Measurements from ENCODE around the gene ENTPD1.

The ENTPD1 gene

GRCh38 chr10:95831076-95831475 lies 75.1 kb downstream of the ENTPD1 start:
- DNase-seq (ENCODE audit: low spot score), result no peak

DNA sequence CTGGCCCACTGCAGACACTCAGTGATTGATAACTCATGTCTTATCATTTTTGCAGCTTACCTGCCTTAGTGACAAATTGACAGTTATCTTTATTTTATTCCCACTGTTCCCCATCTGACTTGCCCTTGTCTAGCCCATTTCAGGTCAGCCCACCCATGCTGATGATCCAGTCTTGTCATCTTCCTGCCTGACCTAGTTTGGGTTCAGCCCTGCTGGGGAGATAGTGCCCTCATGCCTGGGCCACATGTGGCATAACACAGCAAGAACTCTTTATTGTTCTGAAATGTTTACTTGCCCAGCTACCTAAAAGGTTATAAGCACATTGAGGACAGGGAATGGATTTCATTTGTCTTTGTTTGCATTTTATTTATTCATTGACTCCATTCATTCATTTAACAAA lies 75.6 kb downstream of the ENTPD1 start:
- DNase-seq (ENCODE audit: low spot score), result no peak

- DNase-seq (ENCODE audit: low spot score), result no peak
Measured at GRCh38 chr10:95832216-95833041, 76.5 kb downstream of the ENTPD1 start.

DNA sequence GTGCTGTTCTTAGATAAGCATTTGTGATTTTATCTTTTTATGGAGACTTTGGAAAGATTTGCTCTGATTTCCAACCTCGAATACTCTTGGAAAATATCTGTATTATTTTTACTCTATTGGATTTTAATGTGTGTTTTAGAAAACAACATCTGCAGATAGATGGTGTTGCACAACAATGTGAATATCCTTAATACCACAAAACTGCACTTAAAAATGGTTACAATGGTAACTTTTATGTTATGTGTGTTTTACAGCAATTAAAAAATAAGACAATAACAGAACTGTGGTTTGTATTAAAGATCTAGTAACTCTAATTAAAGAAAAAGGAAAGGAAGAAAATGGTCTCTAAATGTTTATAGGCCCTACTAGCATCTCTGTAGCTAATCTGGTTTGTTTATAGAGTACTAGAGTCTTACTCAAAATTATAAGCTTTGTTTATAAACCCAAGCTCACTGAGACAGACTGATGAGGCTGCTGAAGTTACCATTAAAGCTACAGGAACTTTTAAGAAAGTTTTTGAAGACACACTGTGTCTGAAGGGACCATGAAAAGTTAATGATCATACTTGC lies 77.2 kb downstream of the ENTPD1 start:
- DNase-seq (ENCODE audit: low spot score), result no peak

DNA sequence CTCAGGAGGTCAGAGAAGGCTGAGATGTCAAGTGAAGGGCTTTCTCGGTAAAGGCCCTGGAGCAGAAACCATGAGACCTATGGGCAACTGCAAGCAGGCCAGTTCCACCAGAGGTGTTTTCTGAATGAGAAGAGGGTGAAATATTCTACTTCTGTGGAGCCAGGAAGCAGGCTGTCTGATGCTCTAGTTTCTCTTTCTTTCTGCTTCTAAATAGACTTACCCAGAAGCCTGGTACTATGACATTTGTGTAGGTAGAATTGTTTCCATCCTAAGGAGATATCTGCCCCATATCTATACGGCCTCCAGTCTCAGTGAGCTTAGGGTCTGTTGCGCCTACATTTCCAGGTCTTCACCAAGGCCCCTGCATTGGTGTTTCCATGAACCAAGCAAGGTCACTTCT lies 78.4 kb downstream of the ENTPD1 start:
- no peak for DNase-seq (ENCODE audit: low spot score)

- DNase-seq (ENCODE audit: low spot score), result no peak
Measured at GRCh38 chr10:95835149-95835860, 79.3 kb downstream of the ENTPD1 start.

DNA sequence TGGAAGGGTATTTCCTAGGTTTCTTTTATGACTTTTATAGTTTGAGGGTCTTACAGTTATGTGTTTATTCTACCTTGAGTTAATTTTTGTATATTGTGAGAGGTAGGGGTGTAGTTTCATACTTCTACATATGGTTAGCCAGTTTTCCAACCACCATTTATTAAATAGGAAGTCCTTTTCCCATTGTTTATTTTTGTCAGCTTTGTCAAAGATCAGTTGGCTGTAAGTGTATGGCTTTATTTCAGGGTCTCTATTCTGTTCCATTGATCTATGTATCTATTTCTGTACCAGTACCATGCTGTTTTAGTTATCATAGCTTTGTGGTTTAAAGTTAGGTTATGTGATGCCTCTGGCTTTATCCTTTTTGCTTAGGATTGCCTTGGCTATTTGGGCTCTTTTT lies 79.9 kb downstream of the ENTPD1 start:
- no peak for DNase-seq (ENCODE audit: low spot score)

DNA sequence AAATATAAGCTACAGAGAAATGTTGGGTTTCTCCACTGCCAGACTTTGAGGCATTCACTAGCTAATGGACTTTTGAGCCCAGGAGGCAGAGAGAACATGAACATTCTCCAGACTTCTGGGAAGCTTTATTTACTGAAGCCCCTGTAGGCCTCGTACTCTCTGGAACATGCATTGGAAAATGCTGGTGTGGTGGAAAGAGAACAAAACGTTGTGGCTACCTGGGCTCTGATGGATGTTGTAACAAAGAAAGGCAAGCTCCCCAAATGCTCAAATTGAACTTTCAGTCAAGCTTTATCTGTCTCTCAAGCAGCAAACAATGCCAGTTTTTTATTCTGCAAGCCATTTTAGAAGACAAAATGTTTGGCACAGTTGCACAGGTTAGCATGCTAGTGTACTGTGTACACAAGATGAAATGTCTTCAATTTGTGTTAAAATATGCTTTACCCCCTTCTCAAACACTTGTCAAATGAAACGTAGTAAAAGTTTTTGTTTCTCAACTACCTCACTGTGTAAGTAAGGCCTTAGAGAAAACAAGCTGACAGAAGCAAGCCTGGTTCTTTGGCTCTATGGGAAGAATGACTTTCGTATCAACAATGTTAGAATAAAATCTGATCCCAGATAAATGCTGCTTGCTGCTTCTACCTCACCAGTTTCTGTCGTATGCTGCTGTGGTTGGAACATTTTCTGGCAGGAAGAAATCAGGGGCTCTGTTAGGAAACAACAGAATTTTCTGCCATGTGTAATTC lies 80.8 kb downstream of the ENTPD1 start:
- no peak for DNase-seq (ENCODE audit: low spot score)

GRCh38 chr10:95837356-95837776 lies 81.4 kb downstream of the ENTPD1 start:
- no peak for DNase-seq (ENCODE audit: low spot score)

GRCh38 chr10:95837783-95838182 lies 81.8 kb downstream of the ENTPD1 start:
- DNase-seq (ENCODE audit: low spot score), result no peak

DNA sequence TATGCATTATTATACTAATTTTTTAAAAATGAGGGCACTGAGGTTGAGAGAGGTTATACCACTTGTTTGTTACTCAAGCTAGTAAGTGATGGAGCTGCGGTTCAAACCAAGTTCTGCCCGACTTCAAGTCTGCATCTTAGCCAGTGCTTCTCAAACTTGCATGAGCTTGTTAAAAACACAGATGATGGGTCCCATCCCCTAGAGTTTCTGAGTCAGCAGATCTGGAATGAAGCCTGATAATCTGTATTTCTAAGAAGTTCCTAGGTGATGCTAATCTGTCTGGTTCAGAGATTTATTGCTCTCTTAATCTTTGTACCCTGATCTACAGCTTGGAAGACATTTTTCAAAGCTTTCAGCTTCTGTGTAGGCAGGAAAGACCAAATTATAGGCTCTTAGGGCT lies 84.2 kb downstream of the ENTPD1 start:
- DNase-seq (ENCODE audit: low spot score), result no peak

DNA sequence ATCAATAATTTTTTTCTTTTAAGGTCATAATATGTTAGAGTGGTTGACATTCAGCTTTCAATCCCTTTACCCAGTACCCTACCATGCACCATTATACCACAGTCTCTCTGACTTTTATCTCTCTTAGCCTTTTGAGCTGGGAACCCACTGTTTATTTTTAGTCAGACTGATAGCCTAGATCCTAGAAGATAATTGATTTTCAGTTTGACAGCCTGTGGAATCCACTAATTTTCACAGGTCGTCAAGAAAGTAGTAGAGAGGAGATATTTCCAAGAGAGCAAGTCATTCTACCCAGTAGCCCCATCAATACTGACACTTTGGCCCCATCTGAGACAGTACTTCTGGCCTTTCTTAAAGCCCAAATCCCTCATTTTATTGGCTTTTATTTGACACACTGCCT lies 84.7 kb downstream of the ENTPD1 start:
- no peak for DNase-seq (ENCODE audit: low spot score)

DNA sequence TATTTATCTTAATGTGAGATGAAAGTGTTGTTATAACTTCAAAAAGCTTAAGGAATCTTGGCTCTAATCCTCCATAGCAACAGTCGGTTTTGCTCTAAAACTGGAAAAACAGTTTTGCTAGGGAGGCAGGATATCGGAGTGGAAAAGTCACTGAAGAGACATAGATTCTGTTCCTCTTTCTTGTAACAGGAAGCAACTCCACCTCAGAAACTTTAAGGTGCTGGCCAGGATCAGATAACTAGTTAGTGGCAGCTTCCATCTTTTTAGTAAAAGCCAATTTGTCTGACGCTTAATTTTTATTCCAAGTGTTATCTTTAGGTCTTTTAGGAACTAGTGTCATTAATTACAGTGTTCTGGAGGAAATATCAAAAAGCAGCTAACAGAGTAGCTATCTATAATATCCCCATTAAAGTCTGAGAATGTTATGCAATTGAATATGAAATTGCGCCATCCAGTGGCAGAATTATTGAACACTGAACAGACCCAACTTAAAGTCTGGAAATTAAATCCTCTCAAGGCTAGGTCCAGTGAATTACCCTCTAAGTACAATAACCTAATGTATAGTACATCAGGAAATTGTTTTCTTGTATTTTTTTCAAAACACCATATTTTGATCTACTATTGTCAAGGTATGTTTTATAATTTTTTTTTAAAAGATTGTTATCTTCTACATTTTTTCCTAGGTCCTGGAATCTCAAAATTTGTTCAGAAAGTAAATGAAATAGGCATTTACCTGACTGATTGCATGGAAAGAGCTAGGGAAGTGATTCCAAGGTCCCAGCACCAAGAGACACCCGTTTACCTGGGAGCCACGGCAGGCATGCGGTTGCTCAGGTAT lies 85.9 kb downstream of the ENTPD1 start:
- peak; percentile 40 for DNase-seq (ENCODE audit: low spot score)

- DNase-seq (ENCODE audit: low spot score), result no peak
Measured at GRCh38 chr10:95845411-95845810, 89.4 kb downstream of the ENTPD1 start.

DNA sequence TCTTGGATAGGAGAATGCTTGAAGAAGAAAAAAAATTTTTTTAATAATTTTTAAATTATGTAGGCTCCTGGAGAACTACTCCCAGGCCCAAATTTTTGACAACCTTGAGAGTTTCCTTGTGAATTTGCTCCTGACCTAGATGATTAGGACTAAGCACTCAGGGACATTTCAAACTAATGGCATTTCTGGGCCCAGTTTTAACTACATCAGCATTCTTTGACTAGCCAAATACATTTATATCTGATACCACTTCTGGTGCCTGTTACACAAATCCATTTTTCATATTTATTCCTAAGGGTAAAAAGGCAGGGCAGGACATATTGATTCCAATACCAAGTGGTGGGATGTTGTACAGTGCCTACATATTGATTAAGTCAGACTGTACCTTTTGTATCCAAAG lies 91.0 kb downstream of the ENTPD1 start:
- no peak for DNase-seq (ENCODE audit: low spot score)

DNA sequence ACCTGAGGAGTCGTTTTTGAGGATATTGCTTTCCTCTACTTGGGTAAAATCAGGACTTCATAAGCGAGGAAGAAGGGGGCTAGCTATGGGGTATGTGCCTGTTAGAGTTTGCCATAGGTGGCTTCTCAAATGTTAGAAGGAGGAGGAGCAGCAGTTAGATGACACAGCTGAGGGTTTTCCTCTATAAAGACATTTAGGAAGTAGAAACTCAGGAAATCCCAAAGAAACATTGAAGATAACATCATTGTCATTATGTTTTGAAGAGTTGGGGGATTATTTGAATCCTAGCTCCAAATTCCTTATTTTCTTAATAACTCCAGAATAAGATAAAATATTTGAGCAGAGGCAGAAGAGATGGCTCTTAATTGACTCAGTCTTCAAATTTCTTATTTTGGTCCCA lies 92.9 kb downstream of the ENTPD1 start:
- DNase-seq (ENCODE audit: low spot score), result no peak

DNA sequence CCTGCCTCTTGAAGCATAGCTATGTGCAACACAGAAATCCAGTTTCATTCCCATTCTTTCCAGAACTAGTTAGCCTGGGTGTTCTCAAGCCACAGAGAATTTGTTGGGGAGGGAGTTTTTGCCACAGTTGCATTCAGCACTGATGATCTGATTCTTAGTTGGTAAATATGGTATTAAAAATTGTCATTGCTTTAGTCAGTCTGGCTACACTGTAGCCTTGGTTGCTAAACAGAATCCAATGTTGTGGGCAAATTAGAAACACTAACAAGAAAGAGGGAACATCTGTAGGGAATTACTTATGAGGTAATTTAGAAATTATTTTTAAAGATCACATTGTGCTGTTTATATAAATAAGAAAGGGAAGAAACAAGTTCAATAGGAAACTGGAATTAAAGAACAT lies 94.8 kb downstream of the ENTPD1 start:
- DNase-seq (ENCODE audit: low spot score), result no peak

DNA sequence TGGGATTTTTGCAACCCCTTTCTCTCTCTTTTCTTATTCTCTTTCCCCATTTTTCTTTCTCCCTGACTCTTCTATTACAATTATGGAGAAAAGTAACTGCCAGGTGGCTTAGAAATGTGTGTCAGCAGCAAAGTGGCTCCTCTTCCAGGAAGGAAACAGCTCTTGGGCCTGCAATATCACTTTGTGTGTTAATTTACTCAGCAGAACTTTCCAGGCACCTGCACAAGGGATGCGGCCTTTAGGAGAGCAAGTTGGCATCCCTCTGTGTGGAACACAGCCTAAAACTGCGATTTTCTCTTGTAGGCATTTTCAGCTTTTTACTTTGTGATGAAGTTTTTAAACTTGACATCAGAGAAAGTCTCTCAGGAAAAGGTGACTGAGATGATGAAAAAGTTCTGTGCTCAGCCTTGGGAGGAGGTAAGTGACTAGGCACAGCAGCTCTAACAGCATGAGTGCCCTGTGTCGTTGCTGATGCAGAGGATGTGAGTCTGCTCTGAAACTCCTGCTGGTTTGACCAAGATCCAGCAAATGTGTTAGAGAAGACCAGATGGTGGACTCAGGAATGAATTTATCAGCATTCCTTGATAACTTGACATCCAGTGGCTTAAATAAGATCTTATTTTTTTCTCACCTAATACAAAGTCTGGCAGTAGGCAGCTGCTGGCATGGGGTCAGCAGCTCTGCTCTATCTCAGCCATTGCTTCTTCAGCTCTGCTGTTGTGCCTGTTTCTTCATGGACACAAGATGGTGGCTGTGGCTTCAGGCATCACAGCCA lies 104.4 kb downstream of the ENTPD1 start:
- DNase-seq (ENCODE audit: low spot score), result peak; percentile 9

GRCh38 chr10:95861386-95861785 lies 105.4 kb downstream of the ENTPD1 start:
- DNase-seq (ENCODE audit: low spot score), result no peak

DNA sequence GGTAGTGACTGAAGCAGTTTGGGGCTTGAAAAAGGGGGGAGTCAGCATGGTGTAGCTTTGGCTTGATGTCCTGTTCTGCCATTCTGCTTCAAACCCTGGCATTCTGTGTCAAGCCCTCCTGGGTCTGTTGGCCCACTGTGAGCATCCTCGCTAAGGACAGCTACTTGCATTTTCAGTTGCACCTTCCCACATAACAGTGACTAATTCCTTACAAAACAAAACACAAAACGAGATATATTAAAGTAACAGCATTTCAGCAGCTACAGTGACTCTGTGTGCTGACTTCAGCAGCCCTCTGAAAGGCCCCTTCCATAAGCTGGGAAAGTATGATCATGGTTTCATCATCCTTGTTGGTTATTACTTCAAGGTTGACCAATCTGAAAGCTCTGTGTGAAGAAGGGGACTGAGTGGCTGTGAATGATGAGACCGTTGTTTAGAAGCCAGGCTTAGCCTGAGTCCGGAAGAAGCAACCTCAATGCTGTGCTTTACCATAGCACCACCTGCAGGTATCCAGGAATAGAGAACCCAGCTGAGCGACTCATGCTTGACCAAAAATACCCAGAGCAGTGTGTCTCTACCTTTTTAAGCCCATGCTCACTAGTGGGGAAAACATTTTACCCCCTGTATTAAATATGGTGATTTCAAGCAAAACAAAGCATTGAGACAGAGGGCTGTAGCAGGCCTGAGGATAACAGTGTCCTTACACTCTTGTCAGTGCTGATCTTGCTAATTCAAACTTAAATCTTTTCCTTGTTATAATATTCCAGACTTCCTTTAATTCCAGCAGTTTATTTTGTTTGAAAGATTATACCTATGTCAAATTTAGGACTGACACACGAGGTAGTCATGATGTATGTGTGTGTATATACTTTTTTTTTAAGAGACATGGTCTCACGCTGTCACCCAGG lies 109.2 kb downstream of the ENTPD1 start:
- DNase-seq (ENCODE audit: low spot score), result peak; percentile 42
